ENCODE measurements around the gene PNCK. TPM values are rescaled to one million over a fixed set of nuclear protein-coding genes. Genes with fewer than 3 reads are reported as not detected.
A peak's percentile ranks its signal among the peaks of the same experiment; 100 is the strongest.

Gene PNCK
- total and polyA plus RNA-seq, 8 donors = 0.28 to 0.99 (median 0.49) TPM; not detected in 3

DNA sequence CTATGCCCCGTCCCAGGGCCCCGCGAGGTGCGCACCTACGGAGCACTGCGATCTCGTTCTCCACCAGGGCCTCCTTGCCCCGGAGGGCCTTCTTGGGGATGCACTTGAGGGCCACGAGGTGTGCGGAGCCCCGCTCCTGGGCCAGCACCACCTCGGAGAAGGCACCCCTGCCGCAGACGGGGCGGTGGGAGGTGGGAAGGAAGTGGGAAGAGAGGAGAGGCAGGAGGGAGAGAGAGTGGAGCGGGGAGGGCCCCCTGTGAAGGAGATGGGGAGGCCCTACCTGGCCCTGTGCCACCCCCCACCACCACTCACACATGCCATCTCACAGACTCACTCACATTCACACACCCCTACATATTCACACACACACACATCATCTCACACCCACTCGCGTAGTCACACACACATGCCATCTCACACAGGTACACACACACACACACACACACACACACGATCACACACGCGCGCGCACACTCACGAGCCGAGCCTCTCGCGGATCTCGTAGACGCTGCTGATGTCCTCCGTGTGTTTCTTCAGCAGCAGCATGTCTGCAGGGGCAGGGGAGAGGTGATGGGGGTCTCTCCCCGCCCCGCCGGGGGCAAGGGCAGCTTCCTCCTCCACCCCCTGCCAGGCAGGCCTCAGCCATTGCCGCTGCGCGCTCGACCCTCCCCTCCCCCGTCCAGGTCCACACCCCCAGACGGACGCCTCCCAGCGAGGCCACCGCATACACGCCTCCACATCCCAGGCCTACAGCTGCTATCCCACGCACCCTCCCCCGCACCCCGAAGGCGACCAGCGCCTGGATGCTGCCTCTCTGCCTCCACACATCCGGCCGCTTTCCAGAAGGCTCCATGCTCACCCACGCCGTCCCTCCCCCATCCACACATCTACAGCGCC is 834 bp downstream of the PNCK start:
- ATAC-seq (no peak), DNase-seq (peak in 2 of 6 donors; percentile 52 to 74), FAIRE-seq (no peak)
- H3K36me3 ChIP-seq = no peaks in the 10 kb centered on the region
- TF ChIP-seq, protein P1, sequence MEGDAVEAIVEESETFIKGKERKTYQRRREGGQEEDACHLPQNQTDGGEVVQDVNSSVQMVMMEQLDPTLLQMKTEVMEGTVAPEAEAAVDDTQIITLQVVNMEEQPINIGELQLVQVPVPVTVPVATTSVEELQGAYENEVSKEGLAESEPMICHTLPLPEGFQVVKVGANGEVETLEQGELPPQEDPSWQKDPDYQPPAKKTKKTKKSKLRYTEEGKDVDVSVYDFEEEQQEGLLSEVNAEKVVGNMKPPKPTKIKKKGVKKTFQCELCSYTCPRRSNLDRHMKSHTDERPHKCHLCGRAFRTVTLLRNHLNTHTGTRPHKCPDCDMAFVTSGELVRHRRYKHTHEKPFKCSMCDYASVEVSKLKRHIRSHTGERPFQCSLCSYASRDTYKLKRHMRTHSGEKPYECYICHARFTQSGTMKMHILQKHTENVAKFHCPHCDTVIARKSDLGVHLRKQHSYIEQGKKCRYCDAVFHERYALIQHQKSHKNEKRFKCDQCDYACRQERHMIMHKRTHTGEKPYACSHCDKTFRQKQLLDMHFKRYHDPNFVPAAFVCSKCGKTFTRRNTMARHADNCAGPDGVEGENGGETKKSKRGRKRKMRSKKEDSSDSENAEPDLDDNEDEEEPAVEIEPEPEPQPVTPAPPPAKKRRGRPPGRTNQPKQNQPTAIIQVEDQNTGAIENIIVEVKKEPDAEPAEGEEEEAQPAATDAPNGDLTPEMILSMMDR (IDR thresholded peaks at IDR 0.05) = no peak
- 50 to 67% methylated on average over 49 of the region's 53 CpGs for WGBS, 2 donors
- intact Hi-C loops (cut with DNase I) = no loop called here
- no peaks in the 10 kb centered on the region for H3K9me3 ChIP-seq
- no peak overlapping the region for H3K4me3 ChIP-seq
- no peak overlapping the region for H3K27ac ChIP-seq
- no peaks in the 10 kb centered on the region for H3K4me1 ChIP-seq
- no peaks in the 10 kb centered on the region for H3K27me3 ChIP-seq

DNA sequence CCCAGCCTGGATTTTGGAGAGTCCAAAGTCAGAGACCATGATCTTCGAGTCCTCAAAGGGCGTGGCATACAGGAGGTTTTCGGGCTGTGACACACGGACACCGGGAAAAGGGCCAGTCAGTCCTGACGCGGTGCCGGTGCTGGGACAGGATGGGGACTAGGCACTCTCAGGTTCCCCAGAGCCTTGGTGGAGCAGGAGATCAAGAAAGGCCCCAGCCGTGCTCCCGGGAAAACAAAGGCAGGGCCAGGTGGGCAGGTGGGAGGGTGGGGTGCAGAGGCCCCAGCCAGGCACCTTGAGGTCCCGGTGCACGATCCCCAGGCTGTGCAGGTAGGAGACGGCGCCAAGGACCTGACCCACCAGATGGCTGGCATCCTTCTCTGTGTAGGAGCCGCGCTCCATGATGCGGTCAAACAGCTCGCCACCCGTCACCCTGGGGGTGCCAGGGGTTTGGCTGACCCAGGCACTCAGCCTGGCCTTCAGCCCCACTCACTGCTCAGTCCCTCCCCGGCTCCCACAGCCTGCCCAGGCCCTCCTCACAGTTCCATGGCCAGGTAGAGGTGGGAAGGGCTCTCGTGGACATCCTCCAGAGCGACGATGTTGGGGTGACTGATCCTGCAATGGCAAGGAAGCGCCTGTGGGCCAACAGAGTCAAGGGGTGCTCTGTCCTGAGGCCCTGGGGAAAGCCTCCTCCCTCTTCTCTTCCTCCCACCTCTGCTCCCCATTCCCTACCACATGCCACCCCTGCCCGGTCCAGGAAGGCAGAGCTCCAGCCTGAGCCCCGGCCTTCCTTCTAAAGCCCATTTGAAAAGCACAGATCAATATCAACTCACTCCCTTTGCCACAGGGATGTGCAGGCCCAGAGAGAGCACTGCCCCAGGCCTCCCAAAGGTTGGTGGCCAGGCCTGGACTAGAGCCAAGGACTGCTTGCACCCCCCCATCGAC is 1.8 kb downstream of the PNCK start:
- intact Hi-C loops (cut with DNase I) = no loop called here
- H3K4me3 ChIP-seq = no peak overlapping the region
- no peak for ATAC-seq
- H3K36me3 ChIP-seq = no peaks in the 10 kb centered on the region
- H3K9me3 ChIP-seq = no peaks in the 10 kb centered on the region
- H3K27ac ChIP-seq = no peak overlapping the region
- no peaks in the 10 kb centered on the region for H3K4me1 ChIP-seq
- peak in 2 of 6 donors; percentile 42 to 66 for DNase-seq
- TF ChIP-seq, protein P1 (IDR thresholded peaks at IDR 0.05) = no peak
- H3K27me3 ChIP-seq = no peaks in the 10 kb centered on the region
- FAIRE-seq = no peak
- 86 to 87% methylated on average over 27 of the region's 27 CpGs for WGBS, 2 donors

DNA sequence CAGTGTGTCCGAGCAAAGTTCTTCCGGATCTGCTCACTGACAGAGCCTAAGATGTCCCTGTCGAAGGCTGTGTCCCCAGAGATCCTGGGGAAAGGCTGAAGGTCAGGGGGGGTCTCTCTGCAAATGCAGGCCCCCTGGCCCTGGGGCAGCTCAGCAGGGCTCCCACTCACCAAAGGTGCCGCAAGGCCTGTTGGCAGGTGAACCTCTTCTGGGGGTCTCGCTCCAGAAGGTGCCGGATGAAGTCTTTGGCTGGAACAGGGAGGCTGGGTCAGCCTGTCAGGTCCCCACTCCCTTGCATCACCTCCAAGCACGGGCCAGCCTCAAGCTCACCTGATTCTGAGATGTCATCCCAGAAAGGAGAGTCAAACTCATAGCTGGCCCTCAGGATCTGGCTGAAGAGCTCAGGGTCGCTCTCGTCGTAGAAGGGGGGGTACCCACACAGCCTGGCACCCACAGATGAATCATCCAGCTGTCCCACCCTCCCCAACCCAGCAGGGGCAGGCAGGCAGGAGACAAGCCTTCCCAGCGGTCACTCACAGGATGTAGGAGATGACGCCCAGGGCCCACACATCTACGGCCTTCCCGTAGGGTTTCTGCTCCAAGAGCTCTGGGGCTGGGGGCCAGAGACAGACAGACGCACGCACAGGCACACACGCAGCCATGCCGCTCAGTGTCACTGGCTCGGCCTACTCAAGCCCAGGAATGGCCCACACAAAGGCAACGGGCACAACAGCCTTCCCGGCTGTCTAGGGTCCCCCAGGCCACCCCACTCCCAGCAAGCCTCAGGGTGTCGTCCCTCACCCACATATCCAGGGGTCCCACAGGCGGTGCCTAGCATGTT is 2.6 kb downstream of the PNCK start:
- intact Hi-C loops (cut with DNase I) = no loop called here
- FAIRE-seq (no peak), DNase-seq (peak in 2 of 6 donors; percentile 50 to 63), ATAC-seq (no peak)
- TF ChIP-seq, protein P1 (IDR thresholded peaks at IDR 0.05) = no peak
- Histone ChIP-seq H3K9me3 (no peaks in the 10 kb centered on the region), H3K36me3 (no peaks in the 10 kb centered on the region), H3K27me3 (no peaks in the 10 kb centered on the region), H3K27ac (no peak overlapping the region), H3K4me1 (no peaks in the 10 kb centered on the region), H3K4me3 (no peak overlapping the region)
- 85 to 92% methylated on average over 23 of the region's 23 CpGs for WGBS, 2 donors

DNA sequence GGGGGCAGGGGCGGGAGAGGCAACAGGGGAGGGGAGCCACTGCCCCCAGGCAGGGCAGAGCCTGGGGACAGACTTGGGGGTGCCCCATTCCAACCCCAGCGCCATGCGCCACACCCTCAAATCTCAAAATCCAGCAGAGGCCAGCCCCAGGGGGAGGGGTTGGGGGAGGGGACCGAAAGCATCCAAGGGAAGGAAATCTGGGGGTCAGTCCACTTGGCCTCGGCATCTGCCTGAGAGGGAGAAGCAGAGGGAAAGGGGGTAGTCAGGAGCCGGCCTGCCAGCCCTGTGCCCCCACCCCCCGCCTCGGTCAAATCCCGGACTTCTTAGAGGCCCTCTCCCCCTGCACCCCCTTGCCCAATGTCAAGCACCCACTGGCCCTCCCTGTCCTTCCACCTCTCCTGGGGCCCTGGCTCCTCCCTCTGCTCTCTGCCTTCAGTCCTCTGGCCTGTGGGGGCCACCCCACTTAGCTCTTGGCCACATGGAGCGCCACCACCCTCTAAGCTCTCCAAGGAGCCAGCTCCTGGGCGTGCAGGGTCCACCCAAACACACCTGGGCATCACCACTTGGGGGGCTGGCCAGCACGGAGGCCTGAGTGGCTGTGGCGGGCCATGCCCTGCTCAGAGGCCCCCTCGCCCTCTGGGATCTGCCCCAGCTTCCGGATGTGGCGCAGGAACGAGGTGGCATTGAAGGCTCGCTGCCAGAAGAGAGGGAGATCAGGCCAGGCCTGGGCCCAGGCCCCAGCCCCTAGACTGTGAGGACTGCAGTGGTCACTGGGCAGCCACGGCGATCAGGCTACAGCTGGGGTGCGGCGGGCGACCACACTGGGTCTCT is 3.5 kb downstream of the PNCK start:
- peak in 2 of 6 donors; percentile 53 to 73 for DNase-seq
- Histone ChIP-seq H3K4me1 (no peaks in the 10 kb centered on the region), H3K27ac (no peak overlapping the region), H3K9me3 (no peaks in the 10 kb centered on the region), H3K4me3 (no peak overlapping the region), H3K27me3 (no peaks in the 10 kb centered on the region), H3K36me3 (no peaks in the 10 kb centered on the region)
- ATAC-seq = no peak
- intact Hi-C loops (cut with DNase I) = no loop called here
- TF ChIP-seq, protein P1 (IDR thresholded peaks at IDR 0.05) = no peak
- 74 to 76% methylated on average over 19 to 22 of the region's 23 CpGs for WGBS, 2 donors
- FAIRE-seq = no peak

Data from pancreas (tissue), 10 donors.